Brain microvascular endothelial cell (primary cell): ENCODE data around the gene PPIL1.

ENCODE experiments used
- DNase-seq: peaks from one replicate; pipeline ENCODE4 v3.0.0-alpha.2; 2020
- H3K27ac ChIP-seq: fragments of 250-450 bp; sonication (Bioruptor Pico); 2 replicates; pipeline ENCODE4 v1.5.1; 2020; ENCODE audit warnings: mild to moderate bottlenecking, moderate library complexity
- H3K27me3 ChIP-seq: fragments of 250-450 bp; sonication (Bioruptor Pico); replicated peaks from 2 replicates; pipeline ENCODE4 v1.5.1; 2020; ENCODE audit warnings: mild to moderate bottlenecking
- H3K36me3 ChIP-seq: fragments of 250-450 bp; sonication (Bioruptor Pico); replicated peaks from 2 replicates; pipeline ENCODE4 v1.5.1; 2020; ENCODE audit warnings: mild to moderate bottlenecking
- H3K4me3 ChIP-seq: 2 replicates; pipeline ENCODE4 v1.5.1; 2011; ENCODE audit warnings: low read depth, mild to moderate bottlenecking, control low read depth, low read length, moderate library complexity
- in situ Hi-C: cut with HindIII; loops from 2 replicates; pipeline ENCODE4 v1.10.0; 2017; ENCODE audit warnings: low sequenced_read_pairs, low pct_ligation_motif_present
- TF ChIP-seq, protein P1 (sequence below): IDR thresholded peaks from 2 replicates; pipeline ENCODE4 v1.5.1; 2011; ENCODE audit warnings: low read depth, mild to moderate bottlenecking, moderate library complexity, low read length, control low read depth, inconsistent platforms; ENCODE audit errors: missing control alignments

The PPIL1 gene

DNA sequence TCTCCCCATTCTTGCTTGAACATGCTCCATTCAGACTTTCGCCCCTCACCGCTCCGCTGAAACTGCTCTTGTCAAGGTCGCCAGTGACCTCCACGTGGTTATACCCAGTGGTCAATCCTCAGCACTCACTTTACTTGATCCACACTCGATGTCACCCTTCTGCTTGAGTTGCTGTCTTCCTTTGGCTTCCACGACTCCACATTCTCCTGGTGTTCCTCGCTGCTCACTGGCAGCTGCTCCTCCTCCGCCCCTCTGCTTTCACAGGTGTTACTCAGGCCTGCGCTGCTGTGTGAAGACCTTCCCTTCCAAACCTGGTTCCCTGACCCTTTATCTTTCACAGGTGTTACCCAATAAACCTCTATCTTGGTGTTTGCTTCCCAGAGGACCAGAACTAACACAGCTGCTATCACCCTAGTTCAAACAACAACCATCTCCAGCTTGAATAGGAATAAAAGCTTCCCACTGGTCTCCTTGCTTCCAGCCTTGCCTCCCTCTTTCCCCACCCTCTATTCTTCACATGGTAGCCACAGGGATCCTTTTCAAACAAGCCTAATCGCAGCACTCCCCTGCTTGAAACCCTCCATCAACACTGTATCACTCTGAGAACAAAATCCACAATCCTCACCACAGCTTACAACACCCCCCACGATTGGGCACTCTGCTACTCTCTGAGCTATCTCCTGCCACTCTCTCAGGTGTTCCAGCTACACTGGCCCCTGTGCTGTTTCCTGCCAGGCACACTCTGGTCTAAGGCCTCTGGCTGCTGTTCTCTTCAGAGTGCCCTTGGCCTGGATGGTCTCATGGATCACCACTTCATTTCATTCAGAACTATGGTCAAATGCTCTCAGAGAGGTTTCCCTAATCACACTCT is 10.7 kb downstream of the PPIL1 start:
- Histone ChIP-seq H3K4me3 (no peak overlapping the region), H3K36me3 (peaks cover 11% of the 10 kb centered on the region), H3K27ac (no peak overlapping the region), H3K27me3 (no peaks in the 10 kb centered on the region)
- no peak for DNase-seq
- in situ Hi-C loops: no loop called here
- TF ChIP-seq, protein P1, sequence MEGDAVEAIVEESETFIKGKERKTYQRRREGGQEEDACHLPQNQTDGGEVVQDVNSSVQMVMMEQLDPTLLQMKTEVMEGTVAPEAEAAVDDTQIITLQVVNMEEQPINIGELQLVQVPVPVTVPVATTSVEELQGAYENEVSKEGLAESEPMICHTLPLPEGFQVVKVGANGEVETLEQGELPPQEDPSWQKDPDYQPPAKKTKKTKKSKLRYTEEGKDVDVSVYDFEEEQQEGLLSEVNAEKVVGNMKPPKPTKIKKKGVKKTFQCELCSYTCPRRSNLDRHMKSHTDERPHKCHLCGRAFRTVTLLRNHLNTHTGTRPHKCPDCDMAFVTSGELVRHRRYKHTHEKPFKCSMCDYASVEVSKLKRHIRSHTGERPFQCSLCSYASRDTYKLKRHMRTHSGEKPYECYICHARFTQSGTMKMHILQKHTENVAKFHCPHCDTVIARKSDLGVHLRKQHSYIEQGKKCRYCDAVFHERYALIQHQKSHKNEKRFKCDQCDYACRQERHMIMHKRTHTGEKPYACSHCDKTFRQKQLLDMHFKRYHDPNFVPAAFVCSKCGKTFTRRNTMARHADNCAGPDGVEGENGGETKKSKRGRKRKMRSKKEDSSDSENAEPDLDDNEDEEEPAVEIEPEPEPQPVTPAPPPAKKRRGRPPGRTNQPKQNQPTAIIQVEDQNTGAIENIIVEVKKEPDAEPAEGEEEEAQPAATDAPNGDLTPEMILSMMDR: no peak

DNA sequence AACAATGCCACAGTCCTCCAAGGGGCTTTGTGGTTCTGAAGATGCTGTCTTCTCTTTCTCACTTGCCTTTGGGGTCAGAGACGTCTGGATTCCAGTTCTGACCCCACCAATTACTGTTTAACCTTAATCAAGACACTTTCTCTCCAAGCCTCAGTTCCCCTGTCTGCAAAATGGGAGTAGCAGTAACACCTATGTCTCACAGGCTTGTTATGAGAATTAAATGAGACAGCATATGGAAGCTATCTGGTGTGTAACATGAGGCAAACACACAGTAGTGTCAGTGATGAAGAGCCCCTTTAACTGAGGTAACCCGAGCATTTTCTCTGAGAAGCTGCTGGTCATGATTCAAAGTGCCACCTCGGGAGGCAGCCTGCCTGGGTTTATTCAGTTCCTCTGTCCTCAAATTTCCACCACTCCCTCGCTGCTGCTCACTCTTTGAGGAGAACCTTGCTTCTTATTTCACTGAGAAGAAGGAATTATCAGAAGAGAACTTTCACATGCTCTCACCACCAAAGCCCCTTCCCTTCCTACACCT is 11.7 kb downstream of the PPIL1 start:
- Histone ChIP-seq H3K4me3 (no peak overlapping the region), H3K36me3 (peaks cover 11% of the 10 kb centered on the region), H3K27me3 (no peaks in the 10 kb centered on the region), H3K27ac (no peak overlapping the region)
- in situ Hi-C loops: no loop called here
- TF ChIP-seq, protein P1: no peak
- no peak for DNase-seq

GRCh38 chr6:36862164-36862847 is 12.3 kb downstream of the PPIL1 start:
- TF ChIP-seq, protein P1: no peak
- H3K27me3 ChIP-seq: no peaks in the 10 kb centered on the region
- no peak overlapping the region for H3K4me3 ChIP-seq
- no peak overlapping the region for H3K27ac ChIP-seq
- H3K36me3 ChIP-seq: peaks cover 11% of the 10 kb centered on the region
- in situ Hi-C loops: no loop called here
- DNase-seq: no peak

DNA sequence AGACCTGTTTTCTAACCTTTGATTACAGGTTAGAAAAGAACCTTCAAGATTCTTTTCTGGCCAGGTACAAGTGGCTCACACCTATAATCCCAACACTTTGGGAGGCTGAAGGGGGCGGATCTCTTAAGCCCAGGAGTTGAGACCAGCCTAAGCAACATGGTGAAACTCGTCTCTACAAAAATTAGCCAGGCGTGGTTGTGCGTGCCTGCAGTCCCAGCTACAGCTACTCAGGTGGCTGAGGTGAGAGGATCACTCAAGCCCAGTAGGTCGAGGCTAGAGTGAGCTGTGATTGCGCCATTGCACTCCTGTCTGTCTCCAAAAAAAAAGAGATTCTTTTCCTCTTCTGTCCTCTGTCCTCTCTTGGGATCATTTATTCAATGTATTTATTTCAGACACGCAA is 14.5 kb downstream of the PPIL1 start:
- TF ChIP-seq, protein P1: no peak
- in situ Hi-C loops: no loop called here
- Histone ChIP-seq H3K27me3 (no peaks in the 10 kb centered on the region), H3K36me3 (peaks cover 11% of the 10 kb centered on the region), H3K4me3 (no peak overlapping the region), H3K27ac (no peak overlapping the region)
- DNase-seq: no peak

DNA sequence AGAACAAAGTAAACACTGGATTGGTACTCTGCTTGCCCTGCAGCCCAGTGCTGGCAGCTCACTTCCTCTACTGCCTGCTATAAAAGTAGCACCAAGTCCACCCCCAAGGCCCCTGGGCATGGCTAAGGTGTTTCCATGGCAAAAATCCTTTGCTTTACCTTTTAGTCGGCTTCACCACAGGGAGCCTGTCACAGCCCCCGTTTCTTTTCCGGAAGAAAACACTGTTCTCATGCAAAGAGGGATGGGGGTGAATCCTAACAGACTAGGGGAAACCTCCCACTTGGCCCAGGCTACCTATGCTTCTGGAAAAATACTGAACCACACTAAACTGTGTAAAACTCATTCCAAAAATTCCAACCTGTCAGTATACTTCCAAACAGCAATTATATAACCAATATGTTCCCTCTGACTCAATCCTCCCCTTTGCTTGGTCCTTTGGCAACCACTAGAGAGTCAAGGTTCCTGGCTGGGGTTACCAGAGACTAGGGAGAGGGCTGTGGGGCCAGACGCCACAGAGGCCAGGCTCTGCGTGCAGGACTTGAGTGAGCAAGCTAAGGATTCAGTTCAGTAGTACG is 16.1 kb downstream of the PPIL1 start:
- DNase-seq: no peak
- TF ChIP-seq, protein P1: no peak
- H3K27me3 ChIP-seq: no peaks in the 10 kb centered on the region
- peaks cover 9% of the 10 kb centered on the region for H3K36me3 ChIP-seq
- H3K27ac ChIP-seq: no peak overlapping the region
- H3K4me3 ChIP-seq: no peak overlapping the region
- in situ Hi-C loops: no loop called here
